HCT116 (cell line): ENCODE results near the gene MYO7A. TPM values are rescaled to one million over a fixed set of nuclear protein-coding genes. Genes with fewer than 3 reads are reported as not detected.

Experiments used
- ATAC-seq: fragments of 200-7000 bp; cut with Tn5 transposase; 2 replicates; pipeline ENCODE4 v1.9.1; 2020; ENCODE audit warnings: mild to moderate bottlenecking, moderate library complexity
- BruUV-seq: library from RNA; stranded (reverse); fragments of 400-500 nt; replicated peaks from 2 replicates; lab custom pipeline; 2021; lab: Mats Ljungman, UMichigan
- CTCF ChIA-PET: fragments of 300-600 bp; sonication (Branson Sonifier 250); formaldehyde crosslinking; loops from one replicate; lab custom pipeline; 2021; ENCODE audit warnings: antibody characterized with exemption; lab: Charles Lee
- POLR2A ChIA-PET: fragments of 300-600, 350-600 bp; sonication (Branson Sonifier 250); formaldehyde crosslinking; loops from one replicate; lab custom pipeline; 2021; ENCODE audit warnings: antibody characterized with exemption; lab: Charles Lee
- RAD21 ChIA-PET, 2 experiments: fragments of 300-600 bp; sonication (Branson Sonifier 250); formaldehyde crosslinking; loops; one replicate each; lab custom pipeline; 2023; ENCODE audit warnings: low total read pairs in 2 of 2; ENCODE audit not compliant: uncharacterized antibody in 2 of 2, unreplicated experiment in 2 of 2, low non-redundant PET in 1 of 2; lab: Charles Lee
- DNase-seq: peaks from one replicate; pipeline ENCODE4 v3.0.0-alpha.2; 2010; ENCODE audit warnings: low read depth, low spot score
- H2AFZ ChIP-seq: fragments of 200-600 bp; shearing (Covaris generic), sonication (generic); 2 replicates; pipeline ENCODE4 v1.6.1; 2017; ENCODE audit warnings: low read depth, mixed run types, mixed read lengths, antibody characterized with exemption, low read length; ENCODE audit not compliant: poor library complexity, severe bottlenecking
- H3K27ac ChIP-seq: 2 replicates; pipeline ENCODE4 v1.5.1; 2012; ENCODE audit warnings: low read depth, low read length
- H3K27me3 ChIP-seq: fragments of 200-600 bp; sonication (generic); 2 replicates; pipeline ENCODE4 v1.6.1; 2016; ENCODE audit warnings: mixed run types, low read length, mixed read lengths; ENCODE audit not compliant: insufficient read depth
- H3K36me3 ChIP-seq, 2 experiments: fragments of 200-500 bp in 1 of 2; fragments of 200-600 bp in 1 of 2; sonication (Bioruptor generic) in 1 of 2; sonication (generic) in 1 of 2; 2 replicates each; pipeline versions ENCODE4 v1.5.1 to v1.6.1; 2014 to 2016; ENCODE audit warnings: low read length in 2 of 2, inconsistent platforms in 1 of 2, mixed read lengths in 1 of 2, mixed run types in 1 of 2; ENCODE audit not compliant: insufficient read depth in 2 of 2, control insufficient read depth in 1 of 2
- H3K4me1 ChIP-seq, 2 experiments: fragments of 200-600 bp in 1 of 2; sonication (generic) in 1 of 2; 2 replicates each; pipeline versions ENCODE4 v1.5.1 to v1.6.1; 2012 to 2017; ENCODE audit warnings: low read length in 2 of 2, inconsistent platforms in 1 of 2, mild to moderate bottlenecking in 1 of 2, mixed read lengths in 1 of 2, mixed run types in 1 of 2, moderate library complexity in 1 of 2; ENCODE audit not compliant: insufficient read depth in 2 of 2, control insufficient read depth in 1 of 2
- H3K4me2 ChIP-seq: fragments of 200-600 bp; sonication (generic); 2 replicates; pipeline ENCODE4 v1.6.1; 2017; ENCODE audit warnings: mixed run types, low read length, mixed read lengths
- H3K4me3 ChIP-seq, 2 experiments: fragments of 200-600 bp in 1 of 2; sonication (generic) in 1 of 2; replicated peaks in 1 of 2; 2 replicates each; pipeline ENCODE4 v1.5.1; 2011 to 2016; ENCODE audit warnings: low read length in 2 of 2, control low read depth in 1 of 2, low read depth in 1 of 2, mild to moderate bottlenecking in 1 of 2, mixed read lengths in 1 of 2, mixed run types in 1 of 2
- H3K79me2 ChIP-seq: fragments of 200-600 bp; sonication (generic); 2 replicates; pipeline ENCODE4 v1.6.1; 2017; ENCODE audit warnings: mild to moderate bottlenecking, mixed run types, low read length, moderate library complexity, mixed read lengths; ENCODE audit not compliant: insufficient read depth
- H3K9ac ChIP-seq: fragments of 200-600 bp; sonication (generic); 2 replicates; pipeline ENCODE4 v1.6.1; 2016; ENCODE audit warnings: low read length, mixed read lengths
- H3K9me2 ChIP-seq: fragments of 200-600 bp; sonication (generic), shearing (Covaris generic); 2 replicates; pipeline ENCODE4 v1.6.1; 2017; ENCODE audit warnings: mixed run types, mild to moderate bottlenecking, moderate library complexity; ENCODE audit not compliant: insufficient read depth
- H3K9me3 ChIP-seq, 2 experiments: fragments of 200-500 bp in 1 of 2; fragments of 200-600 bp in 1 of 2; sonication (Bioruptor generic) in 1 of 2; sonication (generic) in 1 of 2; 2 replicates each; pipeline ENCODE4 v1.6.1; 2014 to 2017; ENCODE audit warnings: low read length in 2 of 2, mixed read lengths in 2 of 2, inconsistent platforms in 1 of 2, low read depth in 1 of 2, mild to moderate bottlenecking in 1 of 2, mixed run types in 1 of 2, moderate library complexity in 1 of 2; ENCODE audit not compliant: control insufficient read depth in 1 of 2, insufficient read depth in 1 of 2
- H4K20me1 ChIP-seq: fragments of 200-600 bp; sonication (generic), shearing (Covaris generic); 2 replicates; pipeline ENCODE4 v1.6.1; 2017; ENCODE audit warnings: mixed run types, mild to moderate bottlenecking, moderate library complexity; ENCODE audit not compliant: insufficient read depth
- CBX3 ChIP-seq: IDR thresholded peaks from 2 replicates; pipeline ENCODE4 v1.6.1; 2012; ENCODE audit warnings: low read depth
- CEBPB ChIP-seq: IDR thresholded peaks from 2 replicates; pipeline ENCODE4 v1.6.1; 2012; ENCODE audit warnings: low read depth
- ELF1 ChIP-seq: IDR thresholded peaks from 2 replicates; pipeline ENCODE4 v1.6.1; 2012; ENCODE audit warnings: low read depth, borderline replicate concordance
- SRF ChIP-seq: IDR thresholded peaks from 2 replicates; pipeline ENCODE4 v1.6.1; 2012; ENCODE audit warnings: low read depth
- intact Hi-C: fragments of 100-400 bp; cut with micrococcal nuclease; formaldehyde crosslinking; loops from 2 replicates; pipeline ENCODE4 v1.10.0; 2022
- total RNA-seq: library from RNA; stranded (reverse); gene quantifications from one replicate; pipeline ENCODE4 v1.2.1, GENCODE V29; 2021; ENCODE audit not compliant: unreplicated experiment
- TF ChIP-seq, protein P1 (sequence below): IDR thresholded peaks from 2 replicates; pipeline ENCODE4 v1.6.1; 2012
- TF ChIP-seq, protein P2 (sequence below), 3 experiments: fragments of 200-600 bp in 1 of 3; sonication (generic) in 1 of 3; IDR thresholded peaks in 2 of 3; conservative IDR thresholded peaks in 1 of 3; 2 replicates each; pipeline ENCODE4 v1.5.1; 2012 to 2017; ENCODE audit warnings: low read depth in 2 of 3, low read length in 2 of 3, antibody characterized with exemption in 1 of 3, borderline replicate concordance in 1 of 3, control low read depth in 1 of 3, mild to moderate bottlenecking in 1 of 3, mixed read lengths in 1 of 3, mixed run types in 1 of 3, moderate library complexity in 1 of 3; ENCODE audit not compliant: insufficient read depth in 1 of 3

MYO7A gene
- total RNA-seq, 1 experiment from 2014 or later = 1.8 TPM

DNA sequence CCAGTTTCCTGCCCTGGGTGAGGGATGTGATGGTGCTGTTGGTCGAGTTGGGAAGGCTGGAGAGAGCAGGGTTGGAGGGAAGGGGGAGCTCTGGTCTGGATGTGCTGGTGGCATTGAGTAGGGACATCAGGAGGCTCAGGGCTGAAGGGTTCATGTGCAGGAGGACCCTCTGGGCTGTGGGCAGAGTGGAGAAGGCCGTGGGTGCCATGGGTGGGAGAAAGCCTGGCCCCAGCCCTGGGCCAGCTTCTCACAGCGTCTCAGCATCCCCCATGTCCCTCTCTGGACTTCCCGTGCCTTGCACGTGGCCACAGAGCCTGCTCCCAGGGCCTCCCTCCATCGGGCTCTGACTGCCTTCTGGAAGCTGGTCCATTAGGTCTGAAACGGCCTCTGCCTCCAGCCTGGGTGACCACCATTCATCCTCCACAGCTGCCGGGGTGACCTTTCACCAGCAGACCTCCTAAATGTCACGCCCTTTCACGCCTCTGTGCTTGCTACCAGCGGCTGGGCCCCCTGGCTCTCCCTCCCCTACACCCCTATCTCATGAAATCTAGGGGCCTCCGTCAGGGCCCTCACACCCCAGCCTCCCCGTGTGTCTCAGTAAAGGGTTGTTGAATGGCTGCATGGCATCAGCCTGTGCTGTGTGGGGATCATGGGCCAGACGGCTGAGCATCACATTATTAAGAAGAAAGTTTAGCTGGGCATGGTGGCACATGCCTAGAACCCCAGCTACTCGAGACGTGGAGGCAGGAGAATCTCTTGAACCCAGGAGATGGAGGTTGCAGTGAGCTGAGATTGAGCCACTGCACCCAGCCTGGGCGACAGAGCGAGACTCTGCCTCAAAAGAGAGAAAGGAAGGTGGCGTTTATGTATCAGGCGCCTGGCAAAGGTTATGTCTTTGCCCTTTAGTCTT is 25.5 kb downstream of the MYO7A start:
- intact Hi-C loops = no loop called here
- ATAC-seq = no peak
- POLR2A ChIA-PET = no interaction called here

More for the DNA sequence above, 25.5 kb downstream of the MYO7A start:
- CTCF ChIA-PET = no interaction called here
- TF ChIP-seq ELF1 (no peak), CEBPB (no peak), SRF (no peak), CBX3 (no peak)
- TF ChIP-seq, protein P1, sequence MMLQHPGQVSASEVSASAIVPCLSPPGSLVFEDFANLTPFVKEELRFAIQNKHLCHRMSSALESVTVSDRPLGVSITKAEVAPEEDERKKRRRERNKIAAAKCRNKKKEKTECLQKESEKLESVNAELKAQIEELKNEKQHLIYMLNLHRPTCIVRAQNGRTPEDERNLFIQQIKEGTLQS = no peak
- TF ChIP-seq, protein P2, sequence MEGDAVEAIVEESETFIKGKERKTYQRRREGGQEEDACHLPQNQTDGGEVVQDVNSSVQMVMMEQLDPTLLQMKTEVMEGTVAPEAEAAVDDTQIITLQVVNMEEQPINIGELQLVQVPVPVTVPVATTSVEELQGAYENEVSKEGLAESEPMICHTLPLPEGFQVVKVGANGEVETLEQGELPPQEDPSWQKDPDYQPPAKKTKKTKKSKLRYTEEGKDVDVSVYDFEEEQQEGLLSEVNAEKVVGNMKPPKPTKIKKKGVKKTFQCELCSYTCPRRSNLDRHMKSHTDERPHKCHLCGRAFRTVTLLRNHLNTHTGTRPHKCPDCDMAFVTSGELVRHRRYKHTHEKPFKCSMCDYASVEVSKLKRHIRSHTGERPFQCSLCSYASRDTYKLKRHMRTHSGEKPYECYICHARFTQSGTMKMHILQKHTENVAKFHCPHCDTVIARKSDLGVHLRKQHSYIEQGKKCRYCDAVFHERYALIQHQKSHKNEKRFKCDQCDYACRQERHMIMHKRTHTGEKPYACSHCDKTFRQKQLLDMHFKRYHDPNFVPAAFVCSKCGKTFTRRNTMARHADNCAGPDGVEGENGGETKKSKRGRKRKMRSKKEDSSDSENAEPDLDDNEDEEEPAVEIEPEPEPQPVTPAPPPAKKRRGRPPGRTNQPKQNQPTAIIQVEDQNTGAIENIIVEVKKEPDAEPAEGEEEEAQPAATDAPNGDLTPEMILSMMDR (IDR thresholded peaks at IDR 0.05 in 2 of 3, conservative IDR thresholded peaks at IDR 0.05 in 1 of 3; ENCODE audit: borderline replicate concordance in 1 of 3, insufficient read depth in 1 of 3, low read depth in 2 of 3, low read length in 2 of 3) = no peak
- Histone ChIP-seq H3K36me3 (no peaks in the 10 kb centered on the region), H3K4me2 (no peak overlapping the region), H3K4me3 (no peak overlapping the region), H3K9me3 (no peaks in the 10 kb centered on the region), H3K79me2 (no peaks in the 10 kb centered on the region), H3K27me3 (no peaks in the 10 kb centered on the region), H3K9me2 (no peaks in the 10 kb centered on the region), H2AFZ (no peak overlapping the region), H4K20me1 (no peaks in the 10 kb centered on the region), H3K4me1 (no peaks in the 10 kb centered on the region), H3K27ac (no peak overlapping the region), H3K9ac (no peak overlapping the region)
- DNase-seq = no peak
- BruUV-seq = no TSS peak
- RAD21 ChIA-PET = no interaction called here
